Duodenal mucosa (tissue), 2 donors: ENCODE results near the gene FZD10.

ENCODE experiments used
- H3K27ac ChIP-seq: one replicate; pipeline ENCODE4 v1.7.0; 2013; ENCODE audit warnings: low read depth, low read length
- H3K27me3 ChIP-seq, 2 donors: one replicate each; pipeline ENCODE4 v1.7.0; 2013; ENCODE audit warnings: low read length in 2 of 2, control low read depth in 1 of 2; ENCODE audit not compliant: insufficient read depth in 2 of 2, control insufficient read depth in 1 of 2
- H3K36me3 ChIP-seq, 2 donors: one replicate each; pipeline ENCODE4 v1.7.0; 2013; ENCODE audit warnings: low read length in 2 of 2, control low read depth in 1 of 2; ENCODE audit not compliant: insufficient read depth in 2 of 2, control insufficient read depth in 1 of 2
- H3K4me1 ChIP-seq, 2 donors: one replicate each; pipeline ENCODE4 v1.7.0; 2013; ENCODE audit warnings: low read length in 2 of 2, control low read depth in 1 of 2; ENCODE audit not compliant: insufficient read depth in 2 of 2, control insufficient read depth in 1 of 2
- H3K4me3 ChIP-seq, 2 donors: one replicate each; pipeline ENCODE4 v1.7.0; 2013; ENCODE audit warnings: low read length in 2 of 2, low read depth in 1 of 2
- H3K9ac ChIP-seq, 2 donors: one replicate each; pipeline ENCODE4 v1.7.0; 2013; ENCODE audit warnings: low read length in 2 of 2, low read depth in 1 of 2
- H3K9me3 ChIP-seq, 2 donors: one replicate each; pipeline ENCODE4 v1.7.0; 2013; ENCODE audit warnings: low read length in 2 of 2, control low read depth in 1 of 2; ENCODE audit not compliant: control insufficient read depth in 1 of 2

FZD10 gene

GRCh38 chr12:130153803-130154202 lies 8.5 kb upstream of the FZD10 start:
- H3K27me3 ChIP-seq, result peaks cover 6 to 7% of the 10 kb centered on the region in 2 donors
- H3K9ac ChIP-seq, result no peak overlapping the region

GRCh38 chr12:130154276-130155070 lies 7.8 kb upstream of the FZD10 start:
- H3K4me1 ChIP-seq, result no peaks in the 10 kb centered on the region
- H3K36me3 ChIP-seq, result no peaks in the 10 kb centered on the region
- H3K4me3 ChIP-seq, result no peak overlapping the region
- H3K9me3 ChIP-seq, result no peaks in the 10 kb centered on the region
- H3K9ac ChIP-seq, result no peak overlapping the region
- H3K27ac ChIP-seq, result no peak overlapping the region
- H3K27me3 ChIP-seq, result peaks cover 5 to 11% of the 10 kb centered on the region in 2 donors

More at GRCh38 chr12:130153803-130154202, 8.5 kb upstream of the FZD10 start:
- H3K27ac ChIP-seq, result no peak overlapping the region
- H3K36me3 ChIP-seq, result no peaks in the 10 kb centered on the region
- H3K9me3 ChIP-seq, result no peaks in the 10 kb centered on the region
- no peaks in the 10 kb centered on the region for H3K4me1 ChIP-seq
- no peak overlapping the region for H3K4me3 ChIP-seq

GRCh38 chr12:130155416-130156073 lies 6.7 kb upstream of the FZD10 start:
- Histone ChIP-seq H3K36me3 (no peaks in the 10 kb centered on the region), H3K4me1 (no peaks in the 10 kb centered on the region), H3K27ac (no peak overlapping the region), H3K27me3 (peaks cover 8 to 21% of the 10 kb centered on the region in 2 donors), H3K4me3 (no peak overlapping the region), H3K9me3 (no peaks in the 10 kb centered on the region), H3K9ac (no peak overlapping the region)

GRCh38 chr12:130156652-130157275 lies 5.5 kb upstream of the FZD10 start:
- no peaks in the 10 kb centered on the region for H3K9me3 ChIP-seq
- H3K27me3 ChIP-seq, result peaks cover 16 to 28% of the 10 kb centered on the region in 2 donors
- H3K36me3 ChIP-seq, result no peaks in the 10 kb centered on the region
- H3K4me1 ChIP-seq, result no peaks in the 10 kb centered on the region
- H3K4me3 ChIP-seq, result no peak overlapping the region
- no peak overlapping the region for H3K9ac ChIP-seq
- H3K27ac ChIP-seq, result no peak overlapping the region

GRCh38 chr12:130157998-130158753 lies 4.1 kb upstream of the FZD10 start:
- no peak overlapping the region for H3K4me3 ChIP-seq
- no peaks in the 10 kb centered on the region for H3K4me1 ChIP-seq
- no peak overlapping the region for H3K9ac ChIP-seq
- no peak overlapping the region for H3K27ac ChIP-seq
- no peaks in the 10 kb centered on the region for H3K36me3 ChIP-seq
- H3K27me3 ChIP-seq, result peaks cover 18 to 28% of the 10 kb centered on the region in 2 donors
- no peaks in the 10 kb centered on the region for H3K9me3 ChIP-seq

GRCh38 chr12:130158754-130159059 lies 3.6 kb upstream of the FZD10 start:
- no peak overlapping the region for H3K9ac ChIP-seq
- H3K27ac ChIP-seq, result no peak overlapping the region
- no peaks in the 10 kb centered on the region for H3K9me3 ChIP-seq
- no peaks in the 10 kb centered on the region for H3K4me1 ChIP-seq
- H3K4me3 ChIP-seq, result no peak overlapping the region
- H3K36me3 ChIP-seq, result no peaks in the 10 kb centered on the region
- peaks cover 23 to 28% of the 10 kb centered on the region in 2 donors for H3K27me3 ChIP-seq

GRCh38 chr12:130160306-130160705 lies 2.0 kb upstream of the FZD10 start:
- no peaks in the 10 kb centered on the region for H3K9me3 ChIP-seq
- no peak overlapping the region for H3K9ac ChIP-seq
- no peak overlapping the region for H3K27ac ChIP-seq
- H3K4me3 ChIP-seq, result no peak overlapping the region
- H3K4me1 ChIP-seq, result no peaks in the 10 kb centered on the region
- H3K36me3 ChIP-seq, result no peaks in the 10 kb centered on the region
- peaks cover 26 to 28% of the 10 kb centered on the region in 2 donors for H3K27me3 ChIP-seq

- H3K36me3 ChIP-seq, result no peaks in the 10 kb centered on the region
- H3K27ac ChIP-seq, result no peak overlapping the region
- H3K9ac ChIP-seq, result no peak overlapping the region
- no peaks in the 10 kb centered on the region for H3K9me3 ChIP-seq
- peaks cover 26 to 28% of the 10 kb centered on the region in 2 donors for H3K27me3 ChIP-seq
- H3K4me3 ChIP-seq, result peak overlapping the region in 1 of 2 donors; percentile 15
- H3K4me1 ChIP-seq, result no peaks in the 10 kb centered on the region
Measured at GRCh38 chr12:130160711-130161231, 1.5 kb upstream of the FZD10 start.

GRCh38 chr12:130161261-130162243 lies 712 bp upstream of the FZD10 start:
- peak overlapping the region; percentile 15 to 28 for H3K4me3 ChIP-seq
- no peaks in the 10 kb centered on the region for H3K4me1 ChIP-seq
- H3K27me3 ChIP-seq, result peaks cover 26 to 28% of the 10 kb centered on the region in 2 donors
- no peaks in the 10 kb centered on the region for H3K36me3 ChIP-seq
- no peak overlapping the region for H3K9ac ChIP-seq
- no peak overlapping the region for H3K27ac ChIP-seq
- H3K9me3 ChIP-seq, result no peaks in the 10 kb centered on the region
